NT2/D1 (cell line): ENCODE results near the gene AUH.

Experiments used
- DNase-seq: peaks from one replicate; pipeline ENCODE4 v3.0.0-alpha.2; 2011; ENCODE audit warnings: low read depth, low spot score
- H3K27me3 ChIP-seq: 2 replicates; pipeline ENCODE4 v1.6.0; 2011; ENCODE audit warnings: mild to moderate bottlenecking; ENCODE audit not compliant: insufficient read length, insufficient read depth
- H3K36me3 ChIP-seq: 2 replicates; pipeline ENCODE4 v1.6.1; 2011; ENCODE audit warnings: mild to moderate bottlenecking, low read length, mixed read lengths; ENCODE audit not compliant: insufficient read depth, insufficient read length
- H3K4me1 ChIP-seq: 2 replicates; pipeline ENCODE4 v1.5.1; 2011; ENCODE audit not compliant: insufficient read depth, insufficient read length
- H3K4me3 ChIP-seq: 2 replicates; pipeline ENCODE4 v1.5.1; 2011; ENCODE audit warnings: low read depth; ENCODE audit not compliant: insufficient read length
- H3K9ac ChIP-seq: 2 replicates; pipeline ENCODE4 v1.6.0; 2011; ENCODE audit warnings: low read depth; ENCODE audit not compliant: insufficient read length
- H3K9me3 ChIP-seq: 2 replicates; pipeline ENCODE4 v1.5.1; 2011; ENCODE audit warnings: mild to moderate bottlenecking, low read length; ENCODE audit not compliant: insufficient read depth
- SUZ12 ChIP-seq: IDR thresholded peaks from 2 replicates; pipeline ENCODE4 v1.6.1; 2011; ENCODE audit not compliant: insufficient read length, insufficient read depth; ENCODE audit errors: extremely low read depth
- YY1 ChIP-seq: IDR thresholded peaks from 2 replicates; pipeline ENCODE4 v1.6.1; 2011; ENCODE audit not compliant: insufficient read length, insufficient read depth
- ZNF274 ChIP-seq: IDR thresholded peaks from 2 replicates; pipeline ENCODE4 v1.6.1; 2011; ENCODE audit warnings: mild to moderate bottlenecking, low read depth, low read length

The AUH gene

GRCh38 chr9:91198405-91198804 is 163.3 kb downstream of the AUH start:
- Histone ChIP-seq H3K36me3 (no peaks in the 10 kb centered on the region), H3K9ac (no peak overlapping the region), H3K9me3 (no peaks in the 10 kb centered on the region), H3K4me1 (peaks cover 3% of the 10 kb centered on the region), H3K4me3 (no peak overlapping the region), H3K27me3 (peaks cover 18% of the 10 kb centered on the region)
- TF ChIP-seq ZNF274 (no peak), SUZ12 (no peak), YY1 (no peak)
- DNase-seq = no peak

- H3K27me3 ChIP-seq = peaks cover 18% of the 10 kb centered on the region
- no peaks in the 10 kb centered on the region for H3K9me3 ChIP-seq
- H3K36me3 ChIP-seq = no peaks in the 10 kb centered on the region
- no peak for DNase-seq
- H3K4me1 ChIP-seq = peaks cover 3% of the 10 kb centered on the region
- H3K4me3 ChIP-seq = no peak overlapping the region
- no peak overlapping the region for H3K9ac ChIP-seq
- TF ChIP-seq YY1 (no peak), ZNF274 (no peak), SUZ12 (no peak)
Observed at GRCh38 chr9:91197232-91198181, 164.2 kb downstream of the AUH start.

GRCh38 chr9:91196103-91196950 is 165.4 kb downstream of the AUH start:
- no peak for TF ChIP-seq SUZ12
- no peak for TF ChIP-seq YY1
- TF ChIP-seq ZNF274 = no peak
- H3K9ac ChIP-seq = no peak overlapping the region
- no peak overlapping the region for H3K4me3 ChIP-seq
- H3K27me3 ChIP-seq = peaks cover 18% of the 10 kb centered on the region
- H3K4me1 ChIP-seq = peaks cover 7% of the 10 kb centered on the region
- no peaks in the 10 kb centered on the region for H3K9me3 ChIP-seq
- H3K36me3 ChIP-seq = no peaks in the 10 kb centered on the region
- no peak for DNase-seq

- Histone ChIP-seq H3K4me1 (peaks cover 7% of the 10 kb centered on the region), H3K4me3 (no peak overlapping the region), H3K9me3 (no peaks in the 10 kb centered on the region), H3K9ac (no peak overlapping the region), H3K36me3 (no peaks in the 10 kb centered on the region), H3K27me3 (peaks cover 18% of the 10 kb centered on the region)
- no peak for TF ChIP-seq YY1
- no peak for TF ChIP-seq ZNF274
- TF ChIP-seq SUZ12 = no peak
- no peak for DNase-seq
Observed at GRCh38 chr9:91195372-91196012, 166.2 kb downstream of the AUH start.

GRCh38 chr9:91193658-91194391 is 167.9 kb downstream of the AUH start:
- Histone ChIP-seq H3K9me3 (0 out of 2 replicates have a peak, but pooled peaks cover 3% of the 10 kb centered on the region), H3K36me3 (no peaks in the 10 kb centered on the region), H3K4me1 (peaks cover 7% of the 10 kb centered on the region), H3K27me3 (peaks cover 18% of the 10 kb centered on the region), H3K4me3 (peak overlapping the region; percentile 35), H3K9ac (peak overlapping the region; percentile 72)
- DNase-seq = peak; percentile 67
- TF ChIP-seq SUZ12 (no peak), ZNF274 (no peak), YY1 (no peak)

GRCh38 chr9:91193087-91193657 is 168.5 kb downstream of the AUH start:
- peak; percentile 40 for DNase-seq
- H3K27me3 ChIP-seq = peaks cover 18% of the 10 kb centered on the region
- H3K4me1 ChIP-seq = peaks cover 7% of the 10 kb centered on the region
- H3K4me3 ChIP-seq = peak overlapping the region; percentile 35
- H3K9ac ChIP-seq = peak overlapping the region; percentile 72
- no peaks in the 10 kb centered on the region for H3K36me3 ChIP-seq
- TF ChIP-seq YY1 (no peak), ZNF274 (no peak), SUZ12 (no peak)
- peaks cover 10% of the 10 kb centered on the region; the same call in 1 of the 2 replicates for H3K9me3 ChIP-seq
